Stimulated activated CD4-positive, alpha-beta T cell treated with anti-CD3 and anti-CD28 coated beads, Interleukin-15, amount 100 ng/mL, for 1 hour (primary cell): ENCODE data around the gene RGR.

Experiments used
- DNase-seq, 2 donors: peaks; one replicate each; pipeline ENCODE4 v3.0.0-alpha.2; 2020; ENCODE audit warnings: low read depth in 1 of 2, low spot score in 1 of 2

RGR gene

DNA sequence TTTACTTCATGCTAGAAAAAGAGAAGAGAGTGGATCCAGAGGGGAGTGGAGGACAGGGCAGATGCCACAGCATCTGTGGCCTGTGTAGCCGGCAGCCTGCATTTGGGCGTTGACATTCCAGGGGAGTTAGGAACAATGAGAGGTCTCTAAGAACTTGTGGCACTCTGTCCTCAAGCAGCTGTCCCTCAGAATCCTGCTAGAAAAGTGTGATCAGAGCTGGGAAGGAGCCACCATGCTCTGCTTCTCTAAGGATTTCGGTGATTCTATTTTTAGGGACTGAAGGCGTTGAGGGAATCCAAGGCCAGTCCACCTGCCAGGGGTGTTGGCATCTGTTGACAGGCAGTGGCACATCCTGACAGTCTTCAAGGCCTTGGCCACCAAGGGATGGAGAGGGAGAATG, 27.1 kb upstream of the RGR start:
- DNase-seq = no peak

GRCh38 chr10:84221916-84222315, 22.9 kb upstream of the RGR start:
- DNase-seq = no peak

DNA sequence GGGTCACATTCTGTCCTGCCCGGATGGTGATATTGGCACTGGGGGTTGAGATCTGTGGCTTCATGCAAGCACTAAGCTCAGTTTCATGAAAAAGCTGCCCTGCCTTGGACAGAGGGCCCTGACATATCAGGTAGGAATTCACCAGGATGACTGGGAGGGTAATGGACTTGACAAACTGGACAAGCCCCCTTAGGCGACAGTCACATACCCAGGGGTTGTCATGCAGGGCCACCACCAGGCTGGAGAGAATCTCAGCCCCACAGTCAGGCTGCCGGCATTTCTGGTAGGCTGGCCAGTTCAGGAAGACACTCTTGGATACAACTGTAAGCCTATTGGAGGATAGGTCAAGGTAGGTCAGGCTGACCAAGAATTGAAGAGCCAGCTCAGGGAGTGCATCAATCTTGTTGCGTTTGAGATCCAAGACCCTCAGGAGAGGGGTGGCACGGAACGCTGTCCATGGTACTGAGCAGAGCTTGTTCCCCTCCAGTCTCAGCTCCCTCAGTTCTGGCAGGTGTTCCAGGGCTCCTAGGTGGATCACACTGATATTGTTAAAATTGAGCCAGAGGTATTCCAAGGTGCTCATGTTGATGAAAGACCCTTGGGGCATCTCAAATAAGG, 20.3 kb upstream of the RGR start:
- DNase-seq = no peak

GRCh38 chr10:84225427-84226173, 19.3 kb upstream of the RGR start, which contains the start of gene LRIT2:
Gene LRIT2, minus strand, starts transcription at chr10:84225544. Its CDS starts 24 bp downstream, at chr10:84225520.
- DNase-seq = no peak

GRCh38 chr10:84226616-84227015, 18.2 kb upstream of the RGR start:
- DNase-seq = no peak

DNA sequence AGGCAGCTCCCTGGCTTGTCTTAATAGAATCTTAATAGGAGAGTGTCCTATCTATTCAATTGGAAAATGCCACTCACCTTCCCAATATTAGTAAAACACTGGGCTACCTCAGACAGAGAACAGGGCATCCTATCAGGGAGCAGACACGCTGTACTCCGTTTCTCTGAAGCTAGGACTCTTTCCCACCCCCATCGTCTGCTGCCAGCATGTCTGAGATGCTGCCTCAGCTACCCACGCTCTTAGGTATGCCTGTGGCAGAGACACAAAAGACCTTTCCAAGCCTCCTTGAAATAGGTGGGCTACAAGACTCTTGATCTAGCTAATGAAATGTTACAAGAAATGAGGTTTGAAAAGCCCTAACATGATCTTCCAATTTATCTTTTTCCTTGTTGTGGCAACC, 17.0 kb upstream of the RGR start:
- DNase-seq = no peak

- no peak for DNase-seq
Measured at GRCh38 chr10:84230359-84230758, 14.5 kb upstream of the RGR start.

DNA sequence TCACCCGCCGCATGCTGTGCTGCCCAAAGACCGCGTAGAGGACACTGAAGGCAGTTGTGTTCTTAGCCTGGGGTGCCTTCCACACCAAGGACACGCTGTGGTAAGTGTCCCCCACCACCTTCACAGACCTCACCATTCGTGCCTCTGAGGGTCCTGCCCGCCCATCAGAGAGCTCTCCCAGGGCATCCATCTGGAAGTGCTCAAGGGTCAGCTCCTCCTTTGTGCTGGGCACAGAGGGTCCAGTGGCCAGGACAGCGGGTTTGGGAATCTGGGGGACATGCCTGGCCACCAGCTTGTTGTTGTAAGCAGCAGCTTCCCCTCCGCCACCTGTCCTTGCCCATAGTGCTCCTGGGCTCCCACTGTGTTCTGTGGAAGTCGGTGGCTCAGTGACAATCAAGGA, 12.5 kb upstream of the RGR start:
- DNase-seq = no peak

DNA sequence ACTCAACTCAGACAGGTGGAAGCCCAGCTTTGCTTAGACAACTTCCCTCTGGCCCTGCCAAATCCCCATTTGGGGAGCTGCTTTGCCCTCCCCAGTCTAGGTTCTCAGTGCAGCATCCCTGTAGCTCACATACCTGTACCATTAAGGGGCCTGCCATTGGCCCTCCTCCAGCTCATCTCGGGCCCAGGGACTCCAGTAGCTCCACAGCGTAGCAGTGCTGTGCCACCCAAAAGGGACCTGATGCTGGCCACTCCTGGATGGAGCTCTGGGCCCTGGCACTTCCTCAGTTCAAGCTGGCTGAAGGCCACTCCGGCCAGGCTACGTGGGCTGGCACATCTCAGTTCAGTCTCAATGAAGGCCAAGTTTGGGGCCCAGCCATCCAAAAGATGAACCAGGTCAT, 10.9 kb upstream of the RGR start:
- DNase-seq = no peak

GRCh38 chr10:84234479-84234878, 10.4 kb upstream of the RGR start:
- DNase-seq = no peak

- DNase-seq = no peak
Measured at GRCh38 chr10:84235096-84235495, 9.8 kb upstream of the RGR start.

- DNase-seq = no peak
Measured at GRCh38 chr10:84236807-84237198, 8.1 kb upstream of the RGR start.

- no peak for DNase-seq
Measured at GRCh38 chr10:84237199-84238051, 7.4 kb upstream of the RGR start.

- no peak for DNase-seq
Measured at GRCh38 chr10:84238909-84239308, 5.9 kb upstream of the RGR start.

DNA sequence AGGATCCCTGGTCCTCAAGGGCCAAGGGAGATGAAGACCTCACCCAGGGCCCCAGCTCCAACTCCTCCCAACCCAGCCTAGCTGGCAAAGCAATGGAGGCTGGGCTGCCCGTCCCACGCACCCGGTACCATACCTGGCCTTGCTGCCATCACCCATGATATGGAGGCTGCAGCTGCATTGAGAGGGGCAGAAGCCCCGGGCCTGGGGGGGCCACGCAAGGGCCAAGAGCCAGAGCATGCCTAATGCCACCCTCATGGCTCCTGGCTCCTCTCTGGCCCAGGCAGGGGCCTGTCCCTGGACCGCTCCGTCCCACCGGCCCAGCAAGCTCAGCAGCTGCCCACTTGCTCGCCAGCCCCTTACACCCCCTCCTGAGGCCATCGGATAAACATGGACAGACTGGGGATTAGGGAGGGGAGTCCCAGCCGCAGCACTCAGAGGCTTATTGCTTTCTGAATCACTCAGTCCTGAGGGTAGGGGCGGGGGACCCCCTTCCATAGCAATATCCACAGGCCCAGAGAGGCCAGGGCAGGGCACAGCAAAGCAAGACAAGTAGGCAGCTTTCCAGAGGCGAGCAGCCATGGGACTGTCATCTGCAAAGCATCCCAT, 3.6 kb upstream of the RGR start, which contains the start of gene LRIT1:
Gene LRIT1, minus strand, starts transcription at position 362 of the 606 bp plus-strand sequence. Its CDS starts 107 bp downstream, at position 255.
- DNase-seq = no peak

- DNase-seq = no peak
Measured at GRCh38 chr10:84243759-84244158, 1.1 kb upstream of the RGR start.

- DNase-seq = no peak
Measured at GRCh38 chr10:84247496-84247895, 2.6 kb downstream of the RGR start.

DNA sequence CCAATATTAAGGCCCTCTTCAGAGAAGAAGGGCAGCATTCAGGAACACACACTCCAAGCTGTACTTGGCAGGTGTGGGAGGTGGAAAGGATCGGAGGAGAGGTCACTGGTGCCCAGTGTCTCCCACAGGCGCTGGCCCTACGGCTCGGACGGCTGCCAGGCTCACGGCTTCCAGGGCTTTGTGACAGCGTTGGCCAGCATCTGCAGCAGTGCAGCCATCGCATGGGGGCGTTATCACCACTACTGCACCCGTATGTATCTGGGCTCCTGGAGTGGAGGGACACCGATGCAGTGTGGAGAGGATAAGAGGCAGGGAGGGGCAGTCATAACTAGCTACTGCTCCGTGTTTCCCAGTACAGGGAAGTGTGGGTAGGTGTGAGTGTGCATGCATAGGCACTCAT, 3.9 kb downstream of the RGR start:
- DNase-seq = no peak

GRCh38 chr10:84254552-84255478, 10.0 kb downstream of the RGR start:
- no peak for DNase-seq
